GM18909 (cell line): Measurements from ENCODE around the gene CEACAM4.

Experiments
- ATAC-seq: cut with Tn5 transposase; IDR thresholded peaks from one replicate; pipeline ENCODE4 v1.9.1; 2021; ENCODE audit warnings: mild to moderate bottlenecking; ENCODE audit not compliant: unreplicated experiment, poor library complexity

CEACAM4 gene

GRCh38 chr19:41619018-41619556 lies 7.8 kb downstream of the CEACAM4 start:
- no peak for ATAC-seq

- ATAC-seq: no peak
Observed at GRCh38 chr19:41617941-41618730, 8.7 kb downstream of the CEACAM4 start.

- ATAC-seq: no peak
Observed at GRCh38 chr19:41616792-41617621, 9.9 kb downstream of the CEACAM4 start.

GRCh38 chr19:41615207-41615606 lies 11.7 kb downstream of the CEACAM4 start:
- no peak for ATAC-seq

GRCh38 chr19:41612483-41612882 lies 14.4 kb downstream of the CEACAM4 start:
- no peak for ATAC-seq

GRCh38 chr19:41610789-41611188 lies 16.1 kb downstream of the CEACAM4 start:
- ATAC-seq: no peak

GRCh38 chr19:41607668-41608067 lies 19.2 kb downstream of the CEACAM4 start:
- ATAC-seq: no peak

- no peak for ATAC-seq
Observed at GRCh38 chr19:41606215-41606837, 20.5 kb downstream of the CEACAM4 start.

- no peak for ATAC-seq
Observed at GRCh38 chr19:41604831-41605230, 22.0 kb downstream of the CEACAM4 start.

GRCh38 chr19:41601771-41602170 lies 25.1 kb downstream of the CEACAM4 start:
- no peak for ATAC-seq

- ATAC-seq: no peak
Observed at GRCh38 chr19:41599175-41599966, 27.5 kb downstream of the CEACAM4 start.

GRCh38 chr19:41597600-41598041 lies 29.3 kb downstream of the CEACAM4 start:
- peak; percentile 54 for ATAC-seq

GRCh38 chr19:41595890-41596280 lies 31.0 kb downstream of the CEACAM4 start:
- ATAC-seq: no peak

- no peak for ATAC-seq
Observed at GRCh38 chr19:41595258-41595889, 31.5 kb downstream of the CEACAM4 start.

GRCh38 chr19:41591951-41592562 lies 34.8 kb downstream of the CEACAM4 start:
- ATAC-seq: no peak

- no peak for ATAC-seq
Observed at GRCh38 chr19:41590936-41591335, 35.9 kb downstream of the CEACAM4 start.

GRCh38 chr19:41589371-41589770 lies 37.5 kb downstream of the CEACAM4 start:
- ATAC-seq: no peak

- no peak for ATAC-seq
Observed at GRCh38 chr19:41588497-41589209, 38.2 kb downstream of the CEACAM4 start.
